Measurements from ENCODE around the gene WWC2. TPM values are rescaled to one million over a fixed set of nuclear protein-coding genes. Genes with fewer than 3 reads are reported as not detected.

WWC2 gene
- polyA plus RNA-seq, 1 experiment = 32.0 TPM

GRCh38 chr4:183300655-183301054 is 201.6 kb downstream of the WWC2 start:
- H3K27me3 ChIP-seq (ENCODE audit: control insufficient read depth, insufficient read depth, low read length) = no peaks in the 10 kb centered on the region
- DNase-seq (ENCODE audit: low read depth) = no peak
- peaks cover 4% of the 10 kb centered on the region; the same call in 1 of the 2 replicates for H3K36me3 ChIP-seq (ENCODE audit: control insufficient read depth, insufficient read depth, low read length)
- H3K4me3 ChIP-seq (ENCODE audit: low read depth, low read length) = no peak overlapping the region
- CTCF ChIA-PET = interaction anchor here (0.7 kb wide), 1 partner anchor 18 kb away, joined by 3 read pairs; no protein-coding TSS in a partner anchor
- POLR2A ChIA-PET = no interaction called here
- no peak for TF ChIP-seq CTCF (IDR thresholded peaks at IDR 0.05; ENCODE audit: insufficient read depth, low read depth, low read length)

GRCh38 chr4:183303301-183303700 is 204.2 kb downstream of the WWC2 start:
- no peaks in the 10 kb centered on the region for H3K27me3 ChIP-seq (ENCODE audit: control insufficient read depth, insufficient read depth, low read length)
- 0 out of 2 replicates have a peak, but pooled peaks cover 1% of the 10 kb centered on the region for H3K36me3 ChIP-seq (ENCODE audit: control insufficient read depth, insufficient read depth, low read length)
- ChIA-PET POLR2A (no interaction called here), CTCF (no interaction called here)
- DNase-seq (ENCODE audit: low read depth) = no peak
- TF ChIP-seq CTCF (IDR thresholded peaks at IDR 0.05; ENCODE audit: insufficient read depth, low read depth, low read length) = no peak
- H3K4me3 ChIP-seq (ENCODE audit: low read depth, low read length) = no peak overlapping the region

- H3K36me3 ChIP-seq (ENCODE audit: control insufficient read depth, insufficient read depth, low read length) = 0 out of 2 replicates have a peak, but pooled peaks cover 1% of the 10 kb centered on the region
- H3K27me3 ChIP-seq (ENCODE audit: control insufficient read depth, insufficient read depth, low read length) = no peaks in the 10 kb centered on the region
- TF ChIP-seq CTCF (IDR thresholded peaks at IDR 0.05; ENCODE audit: insufficient read depth, low read depth, low read length) = no peak
- no peak for DNase-seq (ENCODE audit: low read depth)
- POLR2A ChIA-PET = no interaction called here
- CTCF ChIA-PET = no interaction called here
- H3K4me3 ChIP-seq (ENCODE audit: low read depth, low read length) = no peak overlapping the region
These were observed 205.0 kb downstream of the WWC2 start for GRCh38 chr4:183304067-183304466.

GRCh38 chr4:183304538-183304937 is 205.5 kb downstream of the WWC2 start:
- no peak for DNase-seq (ENCODE audit: low read depth)
- ChIA-PET CTCF (no interaction called here), POLR2A (no interaction called here)
- Histone ChIP-seq H3K27me3 (ENCODE audit: control insufficient read depth, insufficient read depth, low read length) (no peaks in the 10 kb centered on the region), H3K36me3 (ENCODE audit: control insufficient read depth, insufficient read depth, low read length) (0 out of 2 replicates have a peak, but pooled peaks cover 1% of the 10 kb centered on the region), H3K4me3 (ENCODE audit: low read depth, low read length) (no peak overlapping the region)
- no peak for TF ChIP-seq CTCF (IDR thresholded peaks at IDR 0.05; ENCODE audit: insufficient read depth, low read depth, low read length)

- no peak for TF ChIP-seq CTCF (IDR thresholded peaks at IDR 0.05; ENCODE audit: insufficient read depth, low read depth, low read length)
- POLR2A ChIA-PET = no interaction called here
- DNase-seq (ENCODE audit: low read depth) = no peak
- Histone ChIP-seq H3K4me3 (ENCODE audit: low read depth, low read length) (no peak overlapping the region), H3K36me3 (ENCODE audit: control insufficient read depth, insufficient read depth, low read length) (peaks cover 1% of the 10 kb centered on the region; the same call in 1 of the 2 replicates), H3K27me3 (ENCODE audit: control insufficient read depth, insufficient read depth, low read length) (no peaks in the 10 kb centered on the region)
- CTCF ChIA-PET = no interaction called here
These were observed 207.8 kb downstream of the WWC2 start for GRCh38 chr4:183306811-183307210.

All from BJ (cell line).